GM08714 (cell line): ENCODE data around the gene ZNF674.

ENCODE experiments used
- H3K4me3 ChIP-seq: fragments of 200-500 bp; sonication (Bioruptor generic); 2 replicates; pipeline ENCODE4 v1.5.1; 2014; ENCODE audit warnings: mild to moderate bottlenecking, low read length, inconsistent platforms
- ZNF274 ChIP-seq: IDR thresholded peaks from 2 replicates; pipeline ENCODE4 v1.6.1; 2012; ENCODE audit warnings: mild to moderate bottlenecking, low read depth, low read length

The ZNF674 gene

DNA sequence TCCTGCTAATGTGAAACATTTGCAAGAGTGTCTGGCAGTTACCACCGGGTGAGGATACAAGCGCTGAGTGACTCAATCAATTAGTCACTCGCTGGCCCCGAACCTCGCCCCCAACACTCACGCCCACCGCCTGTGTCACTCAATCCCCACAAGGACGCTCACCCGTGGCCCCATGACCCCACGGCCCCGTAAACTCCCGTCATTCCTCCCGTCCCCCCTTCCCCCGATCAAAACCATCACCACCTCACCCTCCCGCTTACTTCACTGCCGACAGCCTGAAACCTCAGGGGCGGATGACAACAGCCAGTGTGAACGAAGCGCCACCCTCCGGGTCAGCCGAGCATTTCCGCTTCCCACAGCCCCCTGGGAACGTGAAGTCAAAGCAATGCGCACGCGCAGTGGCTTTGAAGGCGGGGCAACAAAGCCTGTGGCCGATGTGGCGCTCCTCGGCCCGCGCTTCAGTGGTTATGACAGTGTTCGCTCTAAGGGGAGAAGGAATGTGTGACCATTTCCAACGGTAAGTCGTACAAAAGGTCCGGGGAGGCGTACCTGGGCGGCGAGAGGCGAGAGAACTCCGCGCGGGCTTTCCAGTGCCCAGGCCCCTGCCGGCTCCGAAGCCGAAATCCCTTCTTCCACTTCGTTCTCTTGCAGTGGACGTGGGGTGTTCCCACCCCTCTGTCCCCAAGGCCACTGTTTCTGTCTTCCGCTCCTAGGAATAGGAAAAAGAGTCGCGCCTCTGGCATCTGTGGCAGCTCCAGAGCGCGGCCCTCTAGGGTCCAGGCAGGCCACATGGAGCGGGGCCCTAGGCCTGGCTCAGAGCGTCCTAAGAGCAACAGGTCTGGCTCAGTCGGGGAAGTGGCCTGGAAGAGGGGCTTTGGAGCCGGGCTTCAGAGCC, at the start of gene ZNF674:
ZNF674 (minus strand) TSS at position 311 of the 895 bp plus-strand sequence. CDS start 3,334 bp downstream, outside the sequence.
- no peak for TF ChIP-seq ZNF274
- peak within 1 kb of the TSS; percentile 86 for H3K4me3 ChIP-seq

DNA sequence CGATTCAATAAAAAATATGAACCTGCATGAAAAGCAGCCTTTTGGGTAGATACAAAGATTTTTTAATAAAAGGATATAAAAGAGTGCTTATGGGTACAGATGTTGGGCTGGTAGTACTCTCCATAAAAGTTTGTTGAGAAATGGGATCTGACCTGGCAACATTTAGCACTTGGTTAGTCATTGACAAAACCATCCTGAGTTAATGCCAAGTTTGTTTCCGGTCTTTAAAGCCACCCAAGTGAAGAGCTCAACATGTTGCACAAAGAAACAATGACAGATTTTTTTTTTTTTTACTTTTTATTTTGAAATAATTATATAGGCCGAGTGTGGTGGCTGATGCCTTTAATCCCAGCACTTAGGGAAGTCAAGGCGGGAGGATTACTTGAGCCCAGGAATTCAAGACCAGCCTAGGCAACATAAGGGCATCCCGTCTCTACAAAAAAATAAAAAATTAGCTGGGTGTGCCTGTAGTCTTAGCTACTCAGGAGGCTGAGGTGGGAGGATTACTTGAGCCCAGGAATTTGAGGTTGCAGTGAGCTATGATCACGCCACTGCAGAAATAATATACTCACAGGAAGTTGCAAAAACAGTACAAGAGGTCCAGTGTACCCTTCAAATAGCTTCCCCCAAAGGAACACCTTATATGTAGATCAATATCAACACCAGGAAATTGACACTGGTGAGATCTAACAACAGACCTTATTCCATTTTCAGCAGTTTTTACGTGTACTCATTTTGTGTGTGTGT, 44.9 kb upstream of the ZNF674 start:
- TF ChIP-seq ZNF274, result no peak

DNA sequence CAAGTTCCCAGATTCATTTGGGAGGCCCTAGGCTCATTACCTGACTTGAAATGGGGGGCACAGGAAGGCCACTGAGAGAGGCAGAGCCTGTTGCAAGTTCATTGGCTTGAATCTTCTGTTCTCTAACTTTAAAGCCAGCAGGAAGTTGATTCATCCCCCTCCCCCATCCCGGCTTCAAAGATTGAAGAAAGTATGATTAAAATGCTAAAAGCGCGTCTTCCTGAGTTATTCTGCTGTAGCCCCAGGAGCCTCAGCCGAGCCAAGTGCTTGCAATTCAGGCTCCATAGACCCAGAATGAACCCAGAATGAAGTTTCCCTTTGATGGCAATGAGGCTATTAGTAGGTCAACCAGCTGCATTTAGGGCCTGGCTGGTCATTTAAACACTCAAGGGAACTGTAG, 43.0 kb upstream of the ZNF674 start:
- H3K4me3 ChIP-seq, result peak overlapping the region; percentile 19; the same call in 1 of the 2 replicates
- no peak for TF ChIP-seq ZNF274

More for the DNA sequence above, 44.9 kb upstream of the ZNF674 start:
- no peak overlapping the region for H3K4me3 ChIP-seq

DNA sequence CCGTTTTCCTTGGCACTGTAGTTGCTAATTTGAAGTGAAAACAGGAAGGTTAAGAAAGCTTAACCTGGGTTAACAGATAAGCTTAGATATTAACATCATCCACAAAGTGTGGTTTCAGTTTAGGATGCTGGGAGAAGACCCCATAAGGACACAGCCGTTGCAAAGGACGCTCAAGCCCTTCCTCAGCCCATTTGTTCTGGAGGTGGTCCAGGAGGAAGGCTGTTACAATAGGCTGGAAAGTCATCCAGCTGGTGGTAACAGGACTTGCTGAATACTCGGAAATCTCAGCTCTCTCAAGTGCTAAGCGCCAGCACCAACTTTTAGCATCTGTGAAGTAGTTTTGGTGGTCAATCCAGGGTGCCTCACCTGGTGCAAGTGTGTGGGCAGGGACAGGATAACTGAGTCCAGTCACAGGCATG, 42.5 kb upstream of the ZNF674 start:
- no peak for TF ChIP-seq ZNF274
- H3K4me3 ChIP-seq, result peak overlapping the region; percentile 19; the same call in 1 of the 2 replicates

DNA sequence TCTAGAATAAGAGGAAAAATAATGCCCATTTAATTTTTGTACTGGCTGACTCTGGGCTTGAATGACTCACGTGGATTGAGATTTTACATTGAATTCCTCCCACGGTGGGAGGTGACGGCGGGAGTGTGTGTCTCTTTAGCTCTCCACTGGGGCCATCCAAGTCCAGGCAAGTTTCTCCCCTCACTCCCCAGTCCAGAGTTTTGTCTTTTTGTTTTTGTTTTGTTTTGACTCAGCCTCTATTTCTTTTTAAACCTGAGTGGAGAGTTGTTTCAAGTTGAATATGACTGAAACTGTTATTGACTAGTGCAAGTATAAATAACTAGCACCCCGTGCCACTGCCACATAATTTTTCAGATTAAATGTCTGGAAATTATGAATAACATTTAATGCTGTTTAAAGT, 41.9 kb upstream of the ZNF674 start:
- H3K4me3 ChIP-seq, result no peak overlapping the region; the same call in 1 of the 2 replicates
- TF ChIP-seq ZNF274, result no peak

DNA sequence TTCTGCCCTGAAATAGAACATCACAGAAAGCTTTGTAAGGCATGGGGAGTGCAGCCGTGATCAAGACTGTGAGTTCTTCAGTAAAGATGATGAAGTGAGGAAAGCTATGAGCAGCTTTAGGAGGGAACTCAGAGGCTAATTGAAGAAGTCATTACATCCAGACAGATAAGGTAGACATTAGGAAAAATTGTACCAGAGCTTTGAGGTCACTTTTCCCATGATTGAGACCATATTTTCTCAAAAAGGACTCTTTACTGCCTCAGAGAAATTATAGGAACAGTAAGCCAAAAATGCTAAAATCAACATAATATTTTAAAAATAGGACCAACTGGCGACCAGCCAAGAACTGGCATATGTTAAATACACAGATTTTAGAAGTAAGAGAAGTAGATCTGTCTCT, 39.5 kb upstream of the ZNF674 start:
- no peak for TF ChIP-seq ZNF274

DNA sequence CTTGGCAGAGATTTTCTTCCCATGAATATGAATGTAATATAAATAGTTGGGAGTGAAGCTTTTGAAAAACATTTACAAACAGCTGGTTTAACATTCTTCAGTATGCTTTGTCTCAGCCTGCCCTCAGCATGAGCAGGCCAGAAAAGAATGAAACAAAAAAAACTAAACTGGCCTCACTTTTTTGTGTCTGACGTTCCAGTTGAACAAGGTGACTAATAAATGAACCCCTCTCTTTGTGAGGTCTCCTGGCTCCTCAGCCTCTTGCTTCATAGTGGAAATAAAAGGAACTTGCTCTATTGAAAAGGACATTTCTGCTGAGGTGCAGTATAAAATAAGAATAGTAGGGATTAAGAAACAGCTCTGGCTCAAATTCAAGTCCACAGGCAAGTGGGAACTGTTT, 37.7 kb upstream of the ZNF674 start:
- no peak overlapping the region for H3K4me3 ChIP-seq
- TF ChIP-seq ZNF274, result no peak

More for the DNA sequence above, 39.5 kb upstream of the ZNF674 start:
- no peak overlapping the region for H3K4me3 ChIP-seq

DNA sequence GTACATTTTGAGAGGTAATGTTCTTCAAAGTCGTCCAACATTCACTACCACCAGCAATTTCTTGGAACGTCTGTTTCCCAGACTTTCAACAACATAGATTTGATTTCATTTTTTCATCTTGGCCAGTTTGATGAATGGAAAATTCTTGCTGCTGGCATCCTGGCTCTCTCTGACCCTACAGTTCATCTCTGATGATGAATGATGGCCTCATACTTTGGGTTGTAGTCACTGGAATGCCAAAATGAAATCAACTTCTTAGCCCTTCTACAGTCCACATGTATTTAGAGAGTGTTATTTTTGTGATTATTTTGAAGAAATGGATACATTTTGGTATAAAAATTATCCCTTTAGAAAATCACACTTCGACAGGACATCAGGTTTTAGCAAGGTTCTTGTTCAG, 37.1 kb upstream of the ZNF674 start:
- TF ChIP-seq ZNF274, result no peak
- no peak overlapping the region for H3K4me3 ChIP-seq

DNA sequence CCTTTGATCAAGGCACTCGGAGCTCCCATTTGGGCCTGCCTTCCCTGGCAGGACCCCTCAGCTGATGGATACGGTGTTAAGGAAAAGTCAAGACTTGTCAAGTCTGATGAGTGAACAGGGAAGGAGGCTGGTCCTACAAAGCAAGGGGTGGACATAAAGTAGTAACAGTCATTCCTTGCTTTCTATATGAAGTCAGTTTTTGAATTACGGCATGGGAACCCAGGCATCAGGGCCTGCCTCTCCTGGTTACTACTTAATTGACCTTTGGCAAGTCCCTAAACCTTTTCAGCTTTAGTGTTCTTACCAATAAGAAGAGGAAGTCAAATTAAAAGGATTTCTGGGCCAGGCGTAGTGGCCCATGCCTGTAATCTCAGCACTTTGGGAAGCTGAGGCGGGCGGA, 35.4 kb upstream of the ZNF674 start:
- H3K4me3 ChIP-seq, result no peak overlapping the region
- no peak for TF ChIP-seq ZNF274

DNA sequence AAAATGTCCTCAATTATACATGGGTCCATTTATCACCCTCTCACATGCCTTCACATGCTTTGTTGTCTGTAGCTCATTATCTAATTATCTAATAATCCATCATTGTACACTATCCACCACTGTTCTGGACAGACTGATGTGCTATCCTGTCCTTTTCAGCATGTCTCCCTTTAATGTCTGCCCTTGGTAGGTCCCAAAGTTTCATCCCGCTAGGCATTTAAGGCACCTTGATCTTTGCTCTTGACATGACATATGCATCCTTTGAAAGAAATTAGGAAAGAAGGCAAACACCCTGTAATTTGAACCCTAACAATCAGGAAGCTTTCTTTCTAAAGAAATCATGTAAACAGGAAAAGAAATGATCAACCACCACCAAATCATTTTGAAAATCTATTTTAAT, 34.0 kb upstream of the ZNF674 start:
- TF ChIP-seq ZNF274, result no peak

DNA sequence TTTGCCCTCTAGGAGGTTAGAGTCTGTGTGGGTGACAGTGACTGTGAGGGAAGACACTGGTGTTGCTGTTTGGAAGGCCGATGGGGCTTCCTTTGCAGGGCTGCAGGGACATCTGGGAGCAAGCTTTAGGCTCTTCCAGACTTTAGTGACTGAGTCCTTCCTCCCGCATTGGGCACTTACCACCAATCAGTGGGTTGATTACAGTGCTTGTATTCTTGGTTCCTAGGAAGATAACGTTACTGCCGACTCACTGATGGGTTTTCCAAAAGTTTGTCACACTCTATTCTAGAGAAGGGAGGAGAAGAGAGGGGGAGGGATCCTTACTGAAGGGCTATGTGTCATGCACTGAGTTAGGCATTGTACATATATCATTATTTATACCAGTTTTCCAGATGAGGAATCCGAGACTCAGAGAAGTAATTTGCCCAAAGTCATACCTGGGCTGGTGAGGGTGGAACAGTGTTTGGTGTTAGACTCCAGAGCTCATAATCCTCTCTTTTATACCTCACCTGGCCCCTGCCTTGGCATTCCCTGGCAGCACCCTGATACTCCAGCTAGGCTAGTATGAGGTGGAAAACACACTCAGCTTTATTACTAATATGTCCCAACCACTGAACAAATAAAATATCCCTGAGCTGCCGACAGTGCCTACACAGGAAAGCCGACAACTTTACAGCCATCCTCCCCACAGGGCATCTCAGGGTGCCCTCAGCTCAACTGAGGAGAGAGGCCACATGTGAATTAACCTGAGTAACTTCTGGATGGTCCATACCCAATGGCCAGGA, 32.2 kb upstream of the ZNF674 start:
- no peak for TF ChIP-seq ZNF274
- H3K4me3 ChIP-seq, result peak overlapping the region; percentile 17; the same call in 1 of the 2 replicates

More for the DNA sequence above, 34.0 kb upstream of the ZNF674 start:
- H3K4me3 ChIP-seq, result no peak overlapping the region

DNA sequence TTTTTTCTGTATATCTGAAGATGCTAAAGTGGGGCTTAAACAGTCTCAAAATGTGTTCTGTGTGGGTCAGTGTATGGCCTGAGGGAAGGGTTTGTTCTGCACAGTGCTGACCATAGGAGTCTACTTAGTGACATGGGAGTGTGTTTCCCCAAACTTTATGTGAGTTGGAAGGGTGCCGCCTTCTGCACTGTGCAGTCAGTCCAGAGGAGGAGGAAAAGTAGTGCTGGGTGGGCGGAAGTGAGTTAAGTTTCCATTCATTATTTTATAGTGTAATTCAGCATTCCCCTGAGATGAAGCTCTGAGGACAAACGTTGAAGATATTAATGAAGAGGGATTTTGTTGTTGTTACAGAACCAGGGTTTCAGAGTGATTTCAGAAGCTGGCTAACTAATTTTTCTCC, 31.2 kb upstream of the ZNF674 start:
- TF ChIP-seq ZNF274, result no peak
- peak overlapping the region; percentile 73; the same call in 1 of the 2 replicates for H3K4me3 ChIP-seq

DNA sequence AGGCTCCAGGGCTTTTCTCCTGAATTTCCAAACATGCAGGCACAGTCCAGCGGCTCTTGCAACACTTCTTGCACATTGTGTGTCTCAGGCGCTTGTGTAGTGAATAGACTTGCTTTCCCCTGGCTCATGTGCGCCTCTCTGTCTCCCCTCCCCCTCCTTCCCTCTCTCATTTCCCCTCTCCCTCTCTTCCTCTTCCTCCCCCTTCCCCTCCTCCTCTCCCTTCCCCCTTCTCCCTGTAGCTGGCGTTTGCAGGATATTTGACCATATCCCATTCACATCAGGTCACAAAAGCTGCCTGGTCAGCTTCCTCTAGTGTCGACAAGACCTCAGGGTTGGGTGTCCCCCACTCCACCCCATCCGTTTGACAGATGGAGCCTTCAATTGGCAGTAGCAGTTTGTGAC, 30.8 kb upstream of the ZNF674 start:
- peak overlapping the region; percentile 73; the same call in 1 of the 2 replicates for H3K4me3 ChIP-seq
- no peak for TF ChIP-seq ZNF274

DNA sequence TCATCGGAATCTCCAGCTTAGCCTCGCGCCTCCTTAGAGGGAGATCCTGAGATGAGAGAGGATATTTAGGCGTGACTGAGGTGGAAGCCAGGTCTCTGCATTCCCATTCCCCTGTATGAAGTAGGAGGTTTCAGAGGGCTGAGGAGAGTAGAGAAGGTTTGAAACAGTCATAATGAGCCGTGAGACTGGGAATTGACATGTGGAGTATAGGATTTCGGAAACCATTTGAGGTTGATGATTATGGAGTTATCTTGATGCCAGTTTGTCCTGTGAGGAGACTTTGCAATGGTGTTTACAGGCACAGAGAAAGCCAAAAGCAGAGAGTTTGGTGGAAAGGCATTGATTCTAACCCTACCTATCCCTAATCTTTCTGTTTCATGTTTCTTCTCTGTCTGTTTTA, 30.4 kb upstream of the ZNF674 start:
- TF ChIP-seq ZNF274, result no peak
- peak overlapping the region; percentile 73; the same call in 1 of the 2 replicates for H3K4me3 ChIP-seq
